Activated naive CD8-positive, alpha-beta T cell treated with anti-CD3 and anti-CD28 coated beads, Interleukin-2, amount 50 U/mL, for 16 hours (primary cell): ENCODE results near the gene RANBP3L.

Source experiments
- DNase-seq: peaks from one replicate; pipeline ENCODE4 v3.0.0-alpha.2; 2020; ENCODE audit warnings: low read depth, low spot score

Gene RANBP3L

GRCh38 chr5:36243653-36244052 lies 58.0 kb downstream of the RANBP3L start:
- no peak for DNase-seq

- DNase-seq: no peak
Measured at GRCh38 chr5:36242534-36243485, 58.9 kb downstream of the RANBP3L start.

GRCh38 chr5:36241631-36242533 lies 59.8 kb downstream of the RANBP3L start, which contains the start of gene NADK2:
Gene NADK2, minus strand, starts transcription at chr5:36241925. Its CDS starts 127 bp downstream, at chr5:36241798.
- DNase-seq: peak; percentile 86

- no peak for DNase-seq
Measured at GRCh38 chr5:36240779-36241630, 60.7 kb downstream of the RANBP3L start.

- no peak for DNase-seq
Measured at GRCh38 chr5:36239370-36240293, 62.1 kb downstream of the RANBP3L start.

GRCh38 chr5:36238502-36239295 lies 63.0 kb downstream of the RANBP3L start:
- no peak for DNase-seq

- no peak for DNase-seq
Measured at GRCh38 chr5:36237751-36238150, 64.0 kb downstream of the RANBP3L start.

GRCh38 chr5:36236801-36237200 lies 64.9 kb downstream of the RANBP3L start:
- DNase-seq: no peak

- no peak for DNase-seq
Measured at GRCh38 chr5:36232533-36232932, 69.2 kb downstream of the RANBP3L start.

GRCh38 chr5:36230151-36230790 lies 71.4 kb downstream of the RANBP3L start:
- no peak for DNase-seq

GRCh38 chr5:36228505-36228904 lies 73.2 kb downstream of the RANBP3L start:
- DNase-seq: no peak

- no peak for DNase-seq
Measured at GRCh38 chr5:36227046-36227445, 74.7 kb downstream of the RANBP3L start.

GRCh38 chr5:36222620-36223019 lies 79.1 kb downstream of the RANBP3L start:
- no peak for DNase-seq

- no peak for DNase-seq
Measured at GRCh38 chr5:36217988-36218387, 83.7 kb downstream of the RANBP3L start.

GRCh38 chr5:36217567-36217966 lies 84.1 kb downstream of the RANBP3L start:
- no peak for DNase-seq

GRCh38 chr5:36215910-36216309 lies 85.8 kb downstream of the RANBP3L start:
- no peak for DNase-seq

- no peak for DNase-seq
Measured at GRCh38 chr5:36214436-36214835, 87.3 kb downstream of the RANBP3L start.

- DNase-seq: no peak
Measured at GRCh38 chr5:36209664-36210063, 92.0 kb downstream of the RANBP3L start.

- no peak for DNase-seq
Measured at GRCh38 chr5:36208786-36209185, 92.9 kb downstream of the RANBP3L start.
